22Rv1 (cell line): ENCODE data around the gene UNC5B.

Experiments
- ZFX ChIP-seq: fragments of 450-650 bp; IDR thresholded peaks from 2 replicates; pipeline ENCODE4 v1.6.1; 2017; ENCODE audit warnings: antibody characterized with exemption, borderline replicate concordance
- TF ChIP-seq, protein P1 (sequence below): fragments of 450-650 bp; IDR thresholded peaks from 2 replicates; pipeline ENCODE4 v1.5.1; 2017; ENCODE audit warnings: mild to moderate bottlenecking

DNA sequence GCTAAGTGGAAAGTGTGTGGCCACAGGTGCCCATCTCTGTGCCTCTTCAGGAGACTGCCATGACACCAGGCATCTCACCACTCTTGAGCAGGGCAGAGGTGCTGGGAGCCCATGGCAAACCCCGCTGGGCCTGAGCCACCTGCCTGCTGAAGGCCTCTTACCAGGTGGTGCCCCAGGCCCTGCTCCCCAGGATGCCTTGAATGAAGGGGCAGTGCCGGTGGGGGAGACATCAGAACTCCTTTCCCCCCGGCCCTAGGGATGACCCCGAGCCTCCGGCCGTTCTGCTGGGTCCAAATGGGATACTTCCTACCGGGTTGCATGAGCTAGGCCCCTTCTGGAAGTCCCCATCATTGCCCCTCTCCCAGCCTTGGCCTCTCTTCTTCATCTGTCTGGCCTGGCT lies 37.6 kb downstream of the UNC5B start:
- TF ChIP-seq, protein P1, sequence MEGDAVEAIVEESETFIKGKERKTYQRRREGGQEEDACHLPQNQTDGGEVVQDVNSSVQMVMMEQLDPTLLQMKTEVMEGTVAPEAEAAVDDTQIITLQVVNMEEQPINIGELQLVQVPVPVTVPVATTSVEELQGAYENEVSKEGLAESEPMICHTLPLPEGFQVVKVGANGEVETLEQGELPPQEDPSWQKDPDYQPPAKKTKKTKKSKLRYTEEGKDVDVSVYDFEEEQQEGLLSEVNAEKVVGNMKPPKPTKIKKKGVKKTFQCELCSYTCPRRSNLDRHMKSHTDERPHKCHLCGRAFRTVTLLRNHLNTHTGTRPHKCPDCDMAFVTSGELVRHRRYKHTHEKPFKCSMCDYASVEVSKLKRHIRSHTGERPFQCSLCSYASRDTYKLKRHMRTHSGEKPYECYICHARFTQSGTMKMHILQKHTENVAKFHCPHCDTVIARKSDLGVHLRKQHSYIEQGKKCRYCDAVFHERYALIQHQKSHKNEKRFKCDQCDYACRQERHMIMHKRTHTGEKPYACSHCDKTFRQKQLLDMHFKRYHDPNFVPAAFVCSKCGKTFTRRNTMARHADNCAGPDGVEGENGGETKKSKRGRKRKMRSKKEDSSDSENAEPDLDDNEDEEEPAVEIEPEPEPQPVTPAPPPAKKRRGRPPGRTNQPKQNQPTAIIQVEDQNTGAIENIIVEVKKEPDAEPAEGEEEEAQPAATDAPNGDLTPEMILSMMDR, result no peak
- TF ChIP-seq ZFX, result no peak
